ENCODE data around the gene CCDC51.

The CCDC51 gene

DNA sequence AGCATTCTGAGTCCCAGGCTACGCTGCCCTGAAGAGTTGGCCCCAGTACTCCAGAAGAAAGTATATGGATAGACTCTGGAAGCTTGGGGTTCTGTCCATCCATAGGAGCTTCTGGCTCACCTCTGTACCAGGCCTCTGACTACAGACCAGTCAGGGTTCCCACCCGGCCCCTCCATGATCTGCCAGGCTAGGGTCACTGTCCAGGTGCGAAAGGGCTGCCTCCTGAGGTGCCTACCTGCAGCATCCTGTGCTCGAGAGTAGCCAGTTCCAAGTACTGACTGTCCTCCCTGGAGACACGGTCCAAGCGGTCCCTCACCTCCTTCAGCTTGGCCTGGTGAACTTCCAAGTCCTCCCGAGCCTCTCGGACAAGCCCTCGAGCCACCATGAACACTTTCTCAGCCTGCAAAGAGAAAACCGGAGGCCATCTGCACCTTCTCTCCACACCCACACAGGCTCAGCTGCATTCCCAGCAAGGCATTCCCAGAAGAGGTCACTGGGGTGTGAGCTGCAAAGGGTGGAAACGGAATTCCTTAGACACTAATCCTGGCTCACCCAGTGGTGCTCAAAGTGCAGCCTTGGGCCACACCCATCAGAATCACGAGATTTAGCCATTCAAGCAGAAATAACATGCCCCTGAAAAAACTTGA lies 6.3 kb downstream of the CCDC51 start:
- no peak for DNase-seq (ENCODE audit: low read depth)

DNA sequence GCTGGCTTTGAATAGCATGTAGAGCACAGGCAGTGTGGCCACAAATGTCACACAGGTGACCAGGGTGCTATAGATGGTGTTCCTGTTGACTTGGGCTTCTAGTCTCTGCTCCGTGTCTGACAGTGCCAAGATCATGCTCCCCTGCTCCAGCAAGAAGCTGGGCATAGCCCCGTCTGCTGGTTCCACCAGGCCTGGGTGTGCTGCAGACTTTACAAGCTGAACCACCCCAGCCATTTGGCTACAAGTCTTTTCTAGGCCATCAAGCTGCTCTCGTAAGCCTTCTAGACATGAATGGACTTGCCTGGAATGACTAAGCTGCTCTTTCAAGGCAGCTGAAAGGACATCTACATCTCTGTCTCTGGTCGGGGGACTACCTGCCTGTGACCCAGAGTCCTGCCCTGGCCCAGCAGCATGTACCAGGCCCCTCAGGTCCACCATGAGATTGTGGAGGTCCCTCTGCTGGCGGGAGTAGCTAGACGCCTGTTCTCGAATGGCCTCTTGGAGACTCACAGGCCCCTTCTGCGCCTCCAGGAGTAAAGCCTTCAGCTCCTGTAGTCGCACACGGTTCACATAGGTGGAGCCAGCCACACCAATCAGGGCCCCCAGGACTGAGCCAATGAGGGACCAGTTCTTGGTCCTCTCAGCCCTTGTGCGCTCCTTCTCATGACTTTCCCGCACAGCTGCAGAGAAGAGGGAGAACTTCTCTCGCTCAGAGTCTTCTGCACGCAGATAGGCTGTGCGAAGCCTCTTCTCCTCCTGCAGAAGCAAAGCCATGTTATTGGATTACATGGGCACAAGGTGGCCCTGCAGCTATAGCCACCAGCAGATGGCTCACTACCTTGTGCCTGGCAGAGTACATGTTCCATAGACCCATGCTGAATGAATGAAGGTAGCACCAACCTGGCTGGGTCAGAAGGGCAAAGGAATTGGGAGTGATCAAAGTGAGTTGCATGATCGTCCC lies 7.2 kb downstream of the CCDC51 start:
- no peak for DNase-seq (ENCODE audit: low read depth)

GRCh38 chr3:48431224-48432029 lies 8.5 kb downstream of the CCDC51 start:
- no peak for DNase-seq (ENCODE audit: low read depth)

DNA sequence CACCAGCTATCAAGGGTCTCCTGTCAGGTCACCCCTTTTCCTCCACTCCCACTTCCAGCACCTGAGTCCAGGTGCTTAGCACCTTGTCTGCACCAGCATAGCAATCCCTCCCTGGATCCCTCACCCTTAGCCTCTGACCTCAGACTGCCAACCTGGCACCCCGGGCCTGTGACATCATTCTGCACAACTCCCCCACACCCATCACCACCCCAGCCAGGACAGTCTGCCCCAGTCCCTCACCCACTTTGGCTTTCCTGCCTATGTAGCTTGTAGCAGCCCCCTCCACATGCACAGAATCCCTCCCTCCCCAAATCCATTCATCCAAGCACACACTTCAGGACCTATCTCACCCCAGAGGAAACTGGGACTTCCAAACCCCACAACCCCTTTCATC lies 9.2 kb downstream of the CCDC51 start:
- no peak for DNase-seq (ENCODE audit: low read depth)

DNA sequence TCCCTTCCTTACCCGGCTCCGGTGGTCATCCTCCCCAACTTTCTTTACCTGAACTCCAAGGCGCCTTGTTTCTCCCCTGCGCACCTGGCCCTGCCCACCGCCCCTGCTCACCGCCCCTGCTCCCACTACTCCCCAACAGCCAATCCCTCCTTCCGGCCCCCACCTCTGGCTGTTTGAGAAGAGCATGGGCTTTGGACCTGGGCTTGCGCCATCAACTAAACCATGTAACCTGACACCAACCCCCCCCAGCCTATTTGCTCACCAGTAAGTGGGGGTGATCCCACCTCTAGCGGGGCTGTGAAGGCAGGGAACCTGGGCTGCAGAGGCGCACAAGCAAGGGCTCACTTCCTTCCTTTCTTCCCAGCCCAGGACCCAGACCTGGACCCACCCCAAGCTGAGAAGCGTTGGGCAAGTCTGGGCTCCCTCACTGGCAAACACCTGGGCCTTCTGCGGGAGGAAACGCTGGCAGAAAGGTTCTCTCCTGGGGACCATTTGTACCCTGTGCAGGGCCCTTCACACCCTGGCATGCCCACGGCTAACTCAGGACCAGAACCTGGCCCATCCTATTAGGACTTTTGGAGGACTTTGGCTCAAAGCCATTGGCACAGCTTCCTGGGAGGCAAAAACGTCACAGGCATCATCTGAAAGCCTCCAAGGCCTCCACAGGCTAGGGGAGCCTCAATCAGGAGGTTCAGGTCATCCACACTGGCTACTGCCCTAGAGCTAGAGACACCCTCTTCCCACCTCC lies 9.8 kb downstream of the CCDC51 start, which contains the start of gene PLXNB1:
Gene PLXNB1 (minus strand): TSS at position 127 of the 748 bp plus-strand sequence. CDS start 5,475 bp downstream, outside the sequence.
- DNase-seq (ENCODE audit: low read depth) = no peak

GRCh38 chr3:48429317-48429959 lies 10.5 kb downstream of the CCDC51 start:
- peak; percentile 55 for DNase-seq (ENCODE audit: low read depth)

- DNase-seq (ENCODE audit: low read depth) = no peak
These were observed 11.2 kb downstream of the CCDC51 start for GRCh38 chr3:48428572-48429316.

DNA sequence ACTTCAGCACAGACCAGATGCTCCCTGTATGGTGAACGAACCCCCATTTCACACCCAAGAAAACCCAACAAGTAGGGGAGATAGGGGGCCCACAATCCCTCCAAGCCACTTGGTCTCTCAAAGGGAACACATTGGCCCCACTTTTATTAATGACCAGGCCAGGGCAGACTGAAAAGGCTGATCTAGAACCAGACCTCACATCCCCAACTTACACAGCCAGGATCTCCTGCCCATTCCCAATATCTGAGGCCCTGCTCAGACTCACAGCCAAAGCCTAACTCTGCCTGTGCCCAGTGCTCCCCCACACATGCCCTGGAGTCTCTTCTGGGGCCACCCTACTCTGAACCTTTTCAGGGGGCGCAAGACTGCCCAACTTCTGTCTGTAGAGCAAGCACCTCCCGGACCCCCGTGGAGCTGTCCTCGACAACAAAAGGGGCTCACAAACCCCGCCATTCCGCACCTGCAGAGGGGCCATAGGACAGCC lies 11.8 kb downstream of the CCDC51 start:
- DNase-seq (ENCODE audit: low read depth) = no peak

GRCh38 chr3:48427630-48427962 lies 12.3 kb downstream of the CCDC51 start:
- no peak for DNase-seq (ENCODE audit: low read depth)

GRCh38 chr3:48426944-48427629 lies 12.8 kb downstream of the CCDC51 start:
- no peak for DNase-seq (ENCODE audit: low read depth)

GRCh38 chr3:48426401-48426909 lies 13.5 kb downstream of the CCDC51 start:
- no peak for DNase-seq (ENCODE audit: low read depth)

- no peak for DNase-seq (ENCODE audit: low read depth)
These were observed 14.6 kb downstream of the CCDC51 start for GRCh38 chr3:48425281-48425812.

- no peak for DNase-seq (ENCODE audit: low read depth)
These were observed 15.8 kb downstream of the CCDC51 start for GRCh38 chr3:48423883-48424695.

GRCh38 chr3:48423241-48423882 lies 16.6 kb downstream of the CCDC51 start:
- DNase-seq (ENCODE audit: low read depth) = no peak

GRCh38 chr3:48422681-48423080 lies 17.2 kb downstream of the CCDC51 start:
- DNase-seq (ENCODE audit: low read depth) = no peak

GRCh38 chr3:48422272-48422671 lies 17.6 kb downstream of the CCDC51 start:
- DNase-seq (ENCODE audit: low read depth) = no peak

DNA sequence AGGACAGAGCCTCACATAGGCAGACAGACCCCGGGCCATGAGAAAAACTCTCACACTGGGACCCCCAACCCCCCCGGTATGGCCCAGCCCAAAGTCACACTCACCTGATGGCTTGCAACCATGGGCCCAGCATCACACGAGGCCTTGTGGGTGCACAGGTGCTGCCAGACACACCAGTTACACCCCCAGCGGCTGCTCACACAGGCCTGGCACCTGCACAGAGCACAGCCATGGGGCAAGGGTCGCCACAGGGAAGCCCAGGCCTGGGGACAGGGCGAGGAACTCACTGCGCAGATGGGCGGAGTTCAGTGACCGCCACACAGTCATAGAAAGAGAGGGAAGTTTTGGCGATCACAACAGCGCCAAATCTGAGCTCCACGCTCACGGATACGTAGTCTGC lies 19.4 kb downstream of the CCDC51 start:
- no peak for DNase-seq (ENCODE audit: low read depth)

DNA sequence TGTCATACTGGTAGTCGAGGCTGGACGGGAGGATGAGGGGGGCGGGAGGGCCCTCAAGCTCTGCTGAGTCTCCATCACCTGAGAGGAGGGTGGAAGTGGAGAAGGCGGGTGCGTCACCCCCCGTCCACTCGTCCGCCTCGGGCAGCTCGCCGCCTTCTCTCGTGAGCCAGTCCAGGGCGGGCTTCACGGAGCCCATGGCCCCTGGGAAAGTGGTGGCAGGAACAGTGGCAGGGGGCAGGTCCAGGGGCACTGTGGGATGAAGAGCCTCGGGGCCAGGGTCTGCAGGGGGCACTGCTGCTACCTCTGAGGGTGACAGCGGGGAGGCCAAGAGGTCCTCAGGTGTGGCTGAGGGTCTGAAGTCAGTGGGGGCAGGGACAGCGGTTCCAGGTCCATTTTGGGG lies 20.3 kb downstream of the CCDC51 start:
- no peak for DNase-seq (ENCODE audit: low read depth)

Data from activated T-cell treated with anti-CD3 and anti-CD28 coated beads for 1 hour (primary cell).